ENCODE measurements around the gene EXOSC7.

GRCh38 chr3:45000823-45001222 lies 24.8 kb downstream of the EXOSC7 start:
- TF ChIP-seq POLR2AphosphoS5 (IDR thresholded peaks at IDR 0.05; ENCODE audit: insufficient read depth, low read depth, low read length) (no peak), GATA2 (IDR thresholded peaks at IDR 0.05; ENCODE audit: insufficient read depth, insufficient read length, low read depth, low read length) (no peak), FOS (IDR thresholded peaks at IDR 0.05; ENCODE audit: borderline replicate concordance, insufficient read depth, low read length) (no peak), CTCF (IDR thresholded peaks at IDR 0.05; ENCODE audit: extremely low read depth in 1 of 2, insufficient read depth in 1 of 2, low read depth in 1 of 2, low read length in 2 of 2) (no peak), POLR2A (IDR thresholded peaks at IDR 0.05; ENCODE audit: low read depth, low read length) (no peak), JUN (IDR thresholded peaks at IDR 0.05; ENCODE audit: borderline replicate concordance, insufficient read depth, insufficient read length, low read depth) (no peak), EZH2 (IDR thresholded peaks at IDR 0.05; ENCODE audit: borderline replicate concordance, low read depth, low read length, severe bottlenecking) (no peak)

All from endothelial cell of umbilical vein (primary cell).